ENCODE results near the gene GAP43. TPM values are rescaled to one million over a fixed set of nuclear protein-coding genes. Genes with fewer than 3 reads are reported as not detected.

The GAP43 gene
- total RNA-seq, 2 donors from 2014 or later, result 0.54 to 1.8 TPM

DNA sequence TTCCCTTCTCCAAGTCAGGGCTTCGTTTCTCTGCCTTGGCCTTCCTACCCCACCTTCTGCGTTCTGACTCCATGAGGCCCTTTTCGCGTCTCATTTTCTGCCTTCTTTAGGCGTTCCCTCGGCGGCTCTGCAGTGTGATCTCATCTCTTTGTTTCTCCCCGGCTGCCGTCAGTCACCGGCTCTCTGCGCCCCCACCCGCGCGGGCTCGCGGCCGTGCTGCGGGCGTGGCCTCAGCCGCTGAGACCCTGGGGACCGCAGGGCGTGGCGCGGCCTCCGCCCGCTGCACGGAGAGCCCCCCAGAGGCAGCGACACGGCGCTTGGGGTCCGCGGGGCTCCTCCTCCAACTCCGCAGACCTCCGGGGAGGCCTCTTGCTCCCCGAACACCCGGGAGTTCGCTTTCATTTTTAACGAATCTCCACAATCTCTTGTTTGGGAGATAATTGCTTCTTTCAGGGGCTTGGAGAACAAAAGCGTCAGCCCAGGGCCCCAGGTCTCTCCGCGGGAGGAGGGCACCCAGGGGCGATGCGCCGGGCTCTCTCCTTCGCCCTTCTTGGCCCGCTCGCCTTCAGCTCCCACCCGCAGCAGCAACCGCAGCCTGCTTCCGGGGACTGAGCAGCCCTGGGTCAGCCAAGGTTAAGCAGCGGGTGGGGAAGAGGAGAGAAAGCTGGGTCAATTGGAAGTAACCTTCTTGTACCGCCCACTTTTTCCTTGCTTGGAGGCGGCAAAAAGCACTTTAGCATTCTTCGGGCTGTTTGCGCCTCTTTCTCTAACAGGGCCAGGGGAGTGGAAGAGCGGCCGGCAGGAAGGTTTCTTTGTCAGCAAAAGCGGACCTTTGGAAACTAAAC lies 35.2 kb downstream of the GAP43 start:
- intact Hi-C loops (cut with DNase I), result no loop called here
- no peaks in the 10 kb centered on the region for H3K27me3 ChIP-seq
- H3K4me3 ChIP-seq, result peak overlapping the region; percentile 64
- H3K36me3 ChIP-seq, result no peaks in the 10 kb centered on the region
- no peaks in the 10 kb centered on the region for H3K9me3 ChIP-seq
- TF ChIP-seq, protein P1, sequence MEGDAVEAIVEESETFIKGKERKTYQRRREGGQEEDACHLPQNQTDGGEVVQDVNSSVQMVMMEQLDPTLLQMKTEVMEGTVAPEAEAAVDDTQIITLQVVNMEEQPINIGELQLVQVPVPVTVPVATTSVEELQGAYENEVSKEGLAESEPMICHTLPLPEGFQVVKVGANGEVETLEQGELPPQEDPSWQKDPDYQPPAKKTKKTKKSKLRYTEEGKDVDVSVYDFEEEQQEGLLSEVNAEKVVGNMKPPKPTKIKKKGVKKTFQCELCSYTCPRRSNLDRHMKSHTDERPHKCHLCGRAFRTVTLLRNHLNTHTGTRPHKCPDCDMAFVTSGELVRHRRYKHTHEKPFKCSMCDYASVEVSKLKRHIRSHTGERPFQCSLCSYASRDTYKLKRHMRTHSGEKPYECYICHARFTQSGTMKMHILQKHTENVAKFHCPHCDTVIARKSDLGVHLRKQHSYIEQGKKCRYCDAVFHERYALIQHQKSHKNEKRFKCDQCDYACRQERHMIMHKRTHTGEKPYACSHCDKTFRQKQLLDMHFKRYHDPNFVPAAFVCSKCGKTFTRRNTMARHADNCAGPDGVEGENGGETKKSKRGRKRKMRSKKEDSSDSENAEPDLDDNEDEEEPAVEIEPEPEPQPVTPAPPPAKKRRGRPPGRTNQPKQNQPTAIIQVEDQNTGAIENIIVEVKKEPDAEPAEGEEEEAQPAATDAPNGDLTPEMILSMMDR (IDR thresholded peaks at IDR 0.05), result no peak
- peak; percentile 70 for DNase-seq
- no peaks in the 10 kb centered on the region for H3K4me1 ChIP-seq
- peak overlapping the region; percentile 77 for H3K27ac ChIP-seq
- peak overlapping the region; percentile 67 to 75 for H3K9ac ChIP-seq (ENCODE audit: low read depth in 2 of 2, low read length in 2 of 2)

- DNase-seq, result no peak
- Histone ChIP-seq H3K4me3 (peak overlapping the region; percentile 64), H3K9me3 (no peaks in the 10 kb centered on the region), H3K27ac (peak overlapping the region; percentile 77), H3K4me1 (no peaks in the 10 kb centered on the region), H3K36me3 (no peaks in the 10 kb centered on the region), H3K27me3 (no peaks in the 10 kb centered on the region), H3K9ac (ENCODE audit: low read depth in 2 of 2, low read length in 2 of 2) (no peak overlapping the region)
- intact Hi-C loops (cut with DNase I), result no loop called here
- TF ChIP-seq, protein P1 (IDR thresholded peaks at IDR 0.05), result no peak
Measured at GRCh38 chr3:115659253-115660220, 36.2 kb downstream of the GAP43 start.

GRCh38 chr3:115660646-115661337 lies 37.5 kb downstream of the GAP43 start:
- no peaks in the 10 kb centered on the region for H3K9me3 ChIP-seq
- TF ChIP-seq, protein P1 (IDR thresholded peaks at IDR 0.05), result no peak
- H3K27me3 ChIP-seq, result no peaks in the 10 kb centered on the region
- H3K9ac ChIP-seq (ENCODE audit: low read depth in 2 of 2, low read length in 2 of 2), result no peak overlapping the region
- no peaks in the 10 kb centered on the region for H3K4me1 ChIP-seq
- no peak overlapping the region for H3K27ac ChIP-seq
- no peaks in the 10 kb centered on the region for H3K36me3 ChIP-seq
- no peak overlapping the region for H3K4me3 ChIP-seq
- intact Hi-C loops (cut with DNase I), result no loop called here
- no peak for DNase-seq

DNA sequence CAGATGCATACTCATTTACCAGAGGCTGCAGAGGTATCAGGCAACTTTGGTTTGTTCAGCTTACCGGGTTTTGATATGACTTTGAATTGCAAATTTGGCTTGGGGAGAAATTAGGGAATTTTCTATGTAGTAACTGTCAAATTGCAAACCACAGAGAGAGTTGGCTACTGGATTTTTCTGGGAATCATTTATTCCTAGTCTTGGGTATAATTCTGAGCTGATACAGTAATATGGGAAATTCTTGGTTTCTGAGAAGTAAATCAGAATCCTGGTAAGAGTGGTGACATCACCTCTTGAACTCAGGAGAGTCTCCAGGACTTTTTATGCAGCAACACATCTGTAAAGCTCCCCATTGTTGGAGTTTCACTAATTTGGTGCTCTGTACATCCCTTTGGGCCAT lies 39.0 kb downstream of the GAP43 start:
- intact Hi-C loops (cut with DNase I), result no loop called here
- no peaks in the 10 kb centered on the region for H3K4me1 ChIP-seq
- H3K9me3 ChIP-seq, result no peaks in the 10 kb centered on the region
- no peak for DNase-seq
- no peaks in the 10 kb centered on the region for H3K27me3 ChIP-seq
- no peaks in the 10 kb centered on the region for H3K36me3 ChIP-seq
- no peak overlapping the region for H3K9ac ChIP-seq (ENCODE audit: low read depth in 2 of 2, low read length in 2 of 2)
- no peak overlapping the region for H3K4me3 ChIP-seq
- TF ChIP-seq, protein P1 (IDR thresholded peaks at IDR 0.05), result no peak
- H3K27ac ChIP-seq, result no peak overlapping the region

GRCh38 chr3:115663414-115663813 lies 40.1 kb downstream of the GAP43 start:
- no peak overlapping the region for H3K9ac ChIP-seq (ENCODE audit: low read depth in 2 of 2, low read length in 2 of 2)
- H3K27ac ChIP-seq, result no peak overlapping the region
- intact Hi-C loops (cut with DNase I), result no loop called here
- no peaks in the 10 kb centered on the region for H3K9me3 ChIP-seq
- H3K36me3 ChIP-seq, result no peaks in the 10 kb centered on the region
- no peak for DNase-seq
- no peak overlapping the region for H3K4me3 ChIP-seq
- no peaks in the 10 kb centered on the region for H3K4me1 ChIP-seq
- TF ChIP-seq, protein P1 (IDR thresholded peaks at IDR 0.05), result no peak
- no peaks in the 10 kb centered on the region for H3K27me3 ChIP-seq

All from colonic mucosa (tissue), 4 donors.